Activated CD4-positive, alpha-beta T cell treated with anti-CD3 and anti-CD28 coated beads, Interleukin-2, amount 50 U/mL, for 48 hours (primary cell): ENCODE measurements around the gene PITPNM3.
A peak's percentile ranks its signal among the peaks of the same experiment; 100 is the strongest.
"Not testable (repeated sequence)": the region's sequence is repeated elsewhere in the genome, so short reads cannot be mapped to it uniquely, and the experiment has no call there.

Experiments used
- DNase-seq, 2 experiments: peaks; one replicate each; pipeline ENCODE4 v3.0.0-alpha.2; 2020

Gene PITPNM3

DNA sequence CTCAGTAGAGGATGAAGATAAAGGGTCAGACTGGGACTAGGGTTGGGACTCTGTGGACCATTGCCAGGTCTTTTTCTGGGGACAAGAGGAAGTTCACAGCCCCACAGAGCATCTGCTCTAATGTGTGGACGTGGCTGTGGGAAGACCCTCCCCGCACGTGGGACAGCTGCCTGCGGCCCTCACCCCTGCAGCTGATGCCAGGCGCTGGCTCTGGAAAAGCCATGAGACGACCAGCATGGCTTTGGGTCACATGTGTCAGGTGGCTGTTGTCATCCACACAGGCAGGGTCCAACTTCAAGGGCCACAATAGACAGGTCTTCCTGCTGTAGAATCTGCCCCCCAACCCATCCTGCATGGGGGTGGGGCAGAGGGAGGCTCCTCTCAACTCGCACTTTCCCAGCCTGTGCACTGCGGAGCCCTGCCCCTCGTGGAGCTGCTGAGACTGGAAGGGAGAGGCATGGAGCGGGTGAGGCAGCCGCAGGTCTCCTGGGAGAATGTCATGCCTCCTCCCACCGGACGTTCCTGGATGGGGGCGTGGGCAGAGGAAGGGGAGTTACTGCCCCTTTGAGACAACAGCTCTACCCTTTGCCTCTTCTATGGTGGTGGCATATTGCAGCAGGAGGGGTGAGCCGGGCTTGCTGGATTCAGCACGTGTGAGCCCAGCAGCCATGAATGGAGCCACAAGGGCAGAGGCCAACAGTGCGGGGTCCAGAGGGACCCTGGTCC lies 58.7 kb downstream of the PITPNM3 start:
- no peak for DNase-seq

DNA sequence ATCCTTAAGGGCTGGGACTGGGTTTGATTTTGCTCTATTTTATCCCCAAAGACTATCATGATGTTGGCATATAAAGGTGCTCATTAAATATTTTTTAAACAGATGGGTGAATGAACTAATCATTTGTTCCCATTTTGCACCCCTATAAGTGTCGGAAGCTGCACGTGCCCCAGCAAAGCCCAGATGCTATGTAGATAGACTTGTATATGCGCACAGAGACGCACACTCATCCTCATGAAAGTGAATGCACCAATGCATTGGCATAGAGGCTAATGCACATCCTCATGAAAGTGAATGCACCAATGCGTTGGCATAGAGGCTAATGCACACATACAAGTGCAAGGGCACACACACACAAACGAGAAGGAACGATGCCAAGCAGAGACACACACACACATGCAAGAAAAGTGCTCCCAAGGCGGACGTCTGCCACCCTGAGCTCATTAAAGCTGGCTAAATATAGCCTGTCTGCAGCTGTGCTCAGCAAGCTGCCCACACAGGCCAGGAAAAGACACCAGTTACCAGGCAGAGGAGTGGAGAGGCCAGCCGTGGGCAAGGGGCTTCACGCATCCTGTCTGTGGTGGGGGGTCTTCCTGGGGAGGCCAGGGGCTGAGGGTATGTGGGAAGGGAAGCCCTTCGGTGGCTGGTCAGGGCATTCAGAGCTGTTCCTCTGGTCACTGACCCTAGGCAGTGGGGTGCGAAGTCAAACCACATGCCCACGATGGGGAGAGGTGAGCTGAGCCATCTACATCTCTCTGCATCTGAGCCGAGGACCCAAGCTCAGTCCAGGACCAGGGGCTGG lies 59.5 kb downstream of the PITPNM3 start:
- no peak for DNase-seq

DNA sequence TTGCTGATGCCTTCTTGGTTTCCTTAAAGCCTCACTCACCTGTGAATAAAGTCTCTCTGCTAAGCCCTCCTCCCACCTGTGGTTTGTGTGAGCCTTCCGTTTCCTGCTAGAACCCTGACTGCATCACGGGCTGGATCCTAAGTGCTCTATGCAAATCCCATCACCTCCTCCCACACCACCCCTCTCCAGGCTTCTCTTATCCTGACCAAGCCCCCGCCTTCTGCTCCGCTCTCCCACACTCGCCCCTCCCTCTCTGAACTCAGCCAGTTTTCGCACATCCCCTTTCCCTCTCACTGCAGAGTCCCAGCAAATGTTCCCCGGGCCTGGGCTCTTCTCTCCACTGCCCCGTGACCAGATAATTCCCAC lies 60.3 kb downstream of the PITPNM3 start:
- DNase-seq, result peak; percentile 8 to 19

DNA sequence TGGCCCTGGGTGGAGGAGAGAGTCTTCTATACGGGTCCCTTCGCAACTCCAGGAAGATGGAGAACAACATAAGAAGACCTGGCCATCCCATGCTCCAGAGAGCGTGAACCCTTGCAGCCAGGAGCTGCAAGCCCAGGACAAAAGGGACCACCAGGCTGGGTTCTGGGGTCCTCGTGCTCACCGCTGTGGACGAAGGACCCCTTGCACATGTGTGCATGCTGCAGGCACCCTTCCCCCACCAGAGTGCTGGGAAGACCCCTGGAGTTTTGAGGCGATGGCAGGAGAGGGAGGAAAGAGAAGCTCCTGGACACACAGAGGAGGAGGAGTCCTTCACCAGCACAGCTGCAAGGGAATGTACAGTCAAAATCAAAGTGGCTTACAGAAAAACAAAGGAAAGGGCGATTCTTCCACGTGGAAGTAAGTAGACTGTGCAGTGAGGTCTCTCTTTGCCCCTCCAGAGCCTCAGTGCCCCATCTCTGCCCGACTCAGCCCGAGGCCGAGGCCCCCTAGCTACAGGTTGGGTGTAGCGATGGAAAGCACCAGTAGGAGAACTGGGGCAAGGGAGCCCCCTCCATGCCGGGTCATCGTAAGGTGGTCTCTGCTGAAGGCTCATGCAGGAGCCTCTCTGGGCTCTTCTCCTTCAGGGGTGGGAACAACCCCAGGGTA lies 60.8 kb downstream of the PITPNM3 start:
- DNase-seq, result no peak

DNA sequence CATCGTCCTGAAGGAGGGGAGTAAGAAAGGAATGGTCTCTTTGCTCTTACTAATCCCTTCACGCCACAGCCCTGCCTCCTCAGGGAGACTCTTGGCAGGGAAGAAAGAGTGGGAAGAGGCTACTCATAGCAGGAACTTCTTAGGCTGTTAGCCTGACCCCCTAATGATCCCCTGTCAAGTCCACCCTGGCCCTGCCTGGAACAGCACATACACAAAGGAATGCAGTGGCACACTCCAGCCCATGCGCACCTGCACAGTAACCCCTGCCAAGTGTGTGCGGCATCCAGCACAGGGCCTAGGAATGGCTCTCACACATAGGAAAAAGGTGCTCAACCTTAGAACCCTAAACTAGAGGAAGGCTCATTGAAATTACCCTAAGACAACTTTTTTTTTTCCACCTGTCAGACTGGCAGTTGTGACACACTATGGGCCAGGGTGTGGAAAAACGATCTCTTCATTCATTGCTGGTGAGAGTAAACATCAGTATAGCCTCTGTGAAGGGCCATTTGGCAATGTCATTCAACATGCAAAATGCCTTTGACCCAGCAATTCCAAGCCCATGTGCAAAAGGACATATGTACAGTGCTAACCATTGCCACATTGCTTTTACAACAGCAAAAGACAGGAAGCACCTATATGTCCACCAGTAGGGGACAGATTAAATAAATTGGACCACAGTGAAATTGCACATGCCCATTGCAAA lies 62.0 kb downstream of the PITPNM3 start:
- DNase-seq, result no peak

DNA sequence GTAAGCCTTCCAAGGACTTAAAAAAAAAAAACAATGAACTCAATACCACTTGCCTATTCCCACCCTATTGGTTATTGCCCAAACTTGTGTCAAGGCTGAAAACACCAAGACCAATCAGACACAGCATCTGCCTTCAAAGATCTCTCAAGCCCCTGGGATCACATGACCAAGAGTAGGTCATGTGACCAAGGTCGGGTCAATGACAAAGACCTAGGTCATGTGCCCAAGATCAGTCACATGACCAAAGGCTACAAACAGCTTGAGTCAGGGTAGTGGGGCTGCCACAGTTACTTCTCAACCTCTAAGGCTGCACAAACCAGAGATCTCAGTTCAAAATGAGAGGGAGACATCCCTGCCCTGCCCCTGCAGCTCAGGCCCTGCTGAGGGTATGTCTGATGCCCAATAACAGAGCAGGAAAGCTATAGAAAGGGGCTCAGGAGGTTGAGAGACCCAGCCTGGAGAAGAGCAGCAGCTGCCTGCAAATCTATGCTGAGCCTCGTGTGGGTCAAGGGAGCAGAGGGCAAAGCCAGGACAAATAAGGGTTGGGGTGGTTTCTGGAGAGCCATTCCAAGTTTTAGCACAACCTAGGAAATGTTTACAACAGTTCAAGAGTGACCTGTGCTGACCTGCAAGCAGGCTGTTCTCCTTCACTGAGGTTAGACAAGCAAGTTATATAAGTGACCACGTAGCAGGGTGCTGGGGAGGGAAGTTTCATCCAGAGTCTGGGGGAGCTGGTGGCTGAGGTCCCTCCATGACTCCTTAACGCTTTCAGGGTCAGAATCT lies 63.3 kb downstream of the PITPNM3 start:
- DNase-seq, result no peak

DNA sequence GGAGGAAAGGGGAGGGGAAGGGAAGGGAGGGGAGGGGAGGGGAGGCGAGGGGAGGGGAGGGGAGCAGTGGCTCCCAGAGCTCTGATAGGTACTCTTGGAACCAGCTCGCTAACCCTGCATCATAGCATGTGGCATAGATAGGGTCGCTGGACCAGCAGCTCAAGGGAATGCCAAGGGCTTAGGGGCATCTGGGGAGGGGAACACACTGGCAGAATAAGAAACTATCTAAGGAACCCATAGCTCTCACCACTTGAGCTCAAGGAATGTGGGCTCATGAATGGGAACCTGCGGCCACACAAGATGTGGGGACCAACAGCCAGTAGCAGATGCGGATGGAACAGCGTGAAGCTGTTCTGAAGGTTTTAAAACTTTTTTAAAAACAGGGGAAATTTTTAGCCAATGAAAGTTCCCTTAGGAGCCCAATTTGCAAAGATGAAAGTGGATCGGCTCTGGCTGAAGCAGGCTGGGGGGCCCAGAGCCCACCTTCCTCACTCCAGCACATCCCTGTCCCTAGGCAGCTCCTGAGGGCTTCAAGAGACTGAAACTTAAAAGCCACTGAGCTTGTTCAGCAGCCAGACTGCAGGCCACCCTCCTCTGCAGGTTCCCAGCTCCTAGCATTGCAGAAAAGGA lies 65.2 kb downstream of the PITPNM3 start:
- no peak for DNase-seq

DNA sequence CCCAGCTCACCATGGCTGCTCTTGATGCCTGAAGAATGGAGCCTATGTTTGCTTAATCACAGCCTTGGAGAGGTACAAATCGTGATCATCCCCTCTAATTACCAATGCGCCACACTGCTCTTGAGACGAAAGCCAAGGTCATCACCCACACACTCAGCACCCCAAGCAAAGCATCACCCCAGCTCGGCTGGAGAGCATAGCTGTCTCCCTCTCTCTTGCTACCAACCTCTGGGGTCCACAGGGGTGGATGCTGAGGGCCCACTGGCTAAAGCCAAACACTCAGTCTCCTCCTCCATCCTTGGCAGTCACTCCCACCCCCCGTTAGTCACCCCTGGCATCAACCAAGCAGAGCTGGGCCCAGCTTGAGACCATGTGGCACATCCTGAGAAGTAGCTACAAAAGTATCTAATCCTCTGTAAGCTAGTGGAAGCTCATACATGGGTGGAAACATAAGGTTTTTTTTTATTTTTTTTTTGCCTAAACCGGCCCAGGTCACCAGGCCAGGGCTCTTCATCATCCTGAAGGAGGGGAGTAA lies 67.3 kb downstream of the PITPNM3 start:
- no peak for DNase-seq

DNA sequence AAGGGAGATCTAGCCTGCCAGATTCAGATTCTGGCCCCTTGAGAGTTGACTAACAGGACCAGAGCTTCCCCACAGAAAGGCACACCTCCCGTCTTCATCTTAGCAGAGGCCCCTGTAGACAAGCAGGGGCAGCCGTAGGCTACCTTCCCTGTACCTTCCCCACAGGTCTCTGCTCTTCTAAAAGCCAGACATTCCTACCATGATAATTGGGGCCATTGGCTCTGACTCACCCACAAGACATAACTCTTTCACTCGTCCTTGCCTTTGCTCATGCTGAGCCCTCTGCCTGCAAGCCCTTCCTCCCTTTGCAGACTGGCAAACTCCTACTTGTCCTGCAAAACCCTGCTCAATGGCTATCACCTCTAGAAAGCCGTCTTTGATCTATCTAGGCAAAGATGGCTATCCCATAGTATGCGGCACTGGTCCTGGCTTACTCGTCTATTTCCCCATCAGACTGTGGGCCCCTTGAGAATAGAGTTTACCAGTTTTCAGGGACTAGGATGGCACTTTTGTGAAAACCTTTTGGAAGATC lies 68.3 kb downstream of the PITPNM3 start:
- DNase-seq, result no peak

DNA sequence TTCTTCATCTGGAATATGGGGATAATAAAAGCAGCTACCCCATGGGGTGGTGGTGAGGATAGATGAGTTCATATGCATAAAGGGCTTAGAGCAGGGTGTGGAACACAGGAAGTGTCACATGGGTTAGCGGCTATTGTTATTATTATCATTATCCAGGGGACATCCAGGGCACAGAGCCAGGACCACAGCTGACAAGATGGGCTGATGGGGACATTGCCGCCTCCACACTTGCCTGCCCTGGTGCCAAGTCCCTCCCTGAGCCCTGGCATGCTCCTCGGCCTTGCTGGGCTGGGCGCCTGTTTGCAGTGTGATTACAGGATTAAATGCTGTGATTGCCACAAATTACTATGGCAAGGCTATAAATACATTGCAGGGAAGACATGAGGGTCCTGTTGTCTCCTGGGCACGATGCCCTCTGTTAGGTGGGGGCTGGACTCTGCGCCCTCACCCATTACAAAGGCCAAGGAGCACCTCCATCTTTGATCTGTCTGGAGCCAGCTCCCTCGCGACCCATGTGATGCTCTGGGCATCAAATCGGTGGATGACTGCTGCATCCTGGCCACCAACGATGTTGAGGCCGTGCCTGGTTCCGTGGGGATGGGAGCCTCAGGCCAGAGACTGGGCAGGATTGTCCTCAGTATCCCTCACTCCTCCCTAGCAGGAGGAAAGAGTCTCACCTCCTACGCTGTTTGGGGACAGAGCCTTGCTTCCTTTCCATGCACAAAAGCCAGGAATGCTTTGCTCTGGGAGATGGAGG lies 68.9 kb downstream of the PITPNM3 start:
- DNase-seq, result no peak

DNA sequence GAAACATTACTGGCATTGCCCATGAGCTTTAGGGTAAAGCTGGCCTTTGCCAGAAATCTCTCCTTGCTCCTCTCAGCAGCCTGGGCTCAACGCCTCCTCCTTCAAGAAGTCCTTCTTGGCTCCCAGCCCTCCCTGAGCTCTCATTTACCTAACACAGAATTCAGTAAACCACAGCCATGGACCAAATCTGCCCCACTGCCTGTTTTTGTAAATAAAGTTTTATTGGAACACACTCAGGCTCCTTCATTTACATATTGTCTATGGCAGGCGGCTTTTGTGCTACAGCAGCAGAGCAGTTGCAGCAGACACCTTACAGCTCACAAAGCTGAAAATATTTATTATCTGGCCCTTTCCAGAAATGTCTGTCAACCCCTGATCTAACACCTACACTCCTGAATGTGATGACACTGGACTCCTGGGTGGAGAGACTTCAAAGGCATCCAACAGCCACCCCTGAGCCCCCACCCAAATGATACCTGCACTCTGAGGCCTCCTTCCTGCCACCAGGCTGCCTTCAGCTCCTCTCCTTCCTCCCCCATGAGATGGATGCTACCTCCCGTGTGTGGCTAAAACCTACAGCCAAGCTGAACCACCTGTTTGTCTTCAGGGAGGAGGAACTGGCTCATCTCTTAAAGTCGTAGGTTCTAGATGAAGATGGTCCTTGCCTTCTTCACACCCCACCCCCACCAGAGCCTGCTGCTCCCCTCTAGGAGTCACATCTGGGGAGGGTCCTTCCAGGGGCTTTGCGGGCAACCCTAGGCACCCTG lies 70.5 kb downstream of the PITPNM3 start:
- DNase-seq, result no peak

DNA sequence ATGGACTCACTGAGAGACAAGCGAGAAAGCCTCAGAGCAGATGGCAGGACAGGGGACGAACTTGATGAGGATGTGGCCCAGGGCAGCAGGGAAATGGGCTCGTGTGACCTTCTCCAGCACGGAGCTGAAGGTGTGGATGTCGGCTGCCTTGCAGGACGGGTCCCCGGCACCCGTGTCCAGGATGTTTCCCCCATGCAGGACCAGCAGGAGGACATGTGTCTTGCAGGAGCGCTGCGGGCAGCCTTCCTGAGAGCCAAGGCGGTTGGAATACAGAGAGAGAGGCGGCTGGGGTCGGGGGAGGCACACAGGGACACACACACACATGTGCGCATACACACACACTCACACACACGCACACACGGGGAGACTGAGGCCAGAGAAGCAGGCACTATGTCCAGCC lies 72.8 kb downstream of the PITPNM3 start:
- no peak for DNase-seq

DNA sequence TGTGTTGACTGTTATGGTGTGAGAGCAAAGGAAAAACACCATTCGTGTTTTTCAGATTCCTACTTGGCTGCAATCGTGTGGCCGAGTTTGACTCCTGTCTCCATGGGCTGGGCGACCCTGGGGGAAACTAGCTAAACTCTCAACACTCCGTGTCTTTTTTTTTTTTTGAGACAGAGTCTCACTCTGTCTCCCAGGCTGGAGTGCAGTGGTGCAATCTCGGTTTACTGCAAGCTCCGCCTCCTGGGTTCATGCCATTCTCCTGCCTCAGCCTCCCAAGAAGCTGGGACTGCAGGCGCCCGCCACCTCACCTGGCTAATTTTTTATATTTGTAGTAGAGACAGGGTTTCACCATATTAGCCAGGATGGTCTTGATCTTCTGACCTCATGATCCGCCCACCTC lies 73.6 kb downstream of the PITPNM3 start:
- not testable (repeated sequence) for DNase-seq

DNA sequence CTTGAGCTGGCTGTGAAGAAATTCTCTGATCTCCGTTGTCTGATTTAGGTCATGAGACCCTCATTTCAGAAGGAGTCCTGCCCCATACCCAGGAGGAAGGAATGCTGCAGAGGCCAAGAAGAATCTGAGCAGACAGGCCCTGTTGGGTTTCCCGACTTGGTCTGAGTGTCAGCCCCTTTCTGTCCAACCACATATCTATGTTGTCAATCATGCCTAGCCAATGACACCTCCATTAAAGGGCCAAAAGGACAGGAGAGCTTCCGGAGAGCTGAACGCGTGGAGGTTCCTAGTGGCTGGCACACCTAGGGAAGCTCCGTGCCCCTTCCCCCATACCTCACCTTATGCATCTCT lies 74.3 kb downstream of the PITPNM3 start:
- DNase-seq, result no peak

DNA sequence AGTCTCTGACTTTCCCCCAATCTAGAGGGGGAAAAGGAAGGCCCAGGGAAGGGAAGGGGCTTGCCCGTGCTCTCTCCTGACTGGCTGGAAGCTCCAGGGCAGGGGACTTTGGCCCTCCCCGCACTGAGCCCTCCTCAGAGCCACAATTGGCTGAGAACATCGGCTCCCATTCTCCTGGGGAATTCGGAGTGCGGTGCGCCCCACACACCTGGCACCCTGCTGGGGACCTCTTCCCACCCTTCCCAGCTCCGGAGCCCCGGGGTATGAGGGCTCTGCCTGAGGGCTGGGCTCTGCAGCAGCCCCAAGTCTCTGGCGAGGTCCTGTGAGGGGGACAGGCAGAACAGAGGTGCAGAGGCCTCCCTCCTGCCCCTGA lies 76.1 kb downstream of the PITPNM3 start:
- DNase-seq, result no peak

DNA sequence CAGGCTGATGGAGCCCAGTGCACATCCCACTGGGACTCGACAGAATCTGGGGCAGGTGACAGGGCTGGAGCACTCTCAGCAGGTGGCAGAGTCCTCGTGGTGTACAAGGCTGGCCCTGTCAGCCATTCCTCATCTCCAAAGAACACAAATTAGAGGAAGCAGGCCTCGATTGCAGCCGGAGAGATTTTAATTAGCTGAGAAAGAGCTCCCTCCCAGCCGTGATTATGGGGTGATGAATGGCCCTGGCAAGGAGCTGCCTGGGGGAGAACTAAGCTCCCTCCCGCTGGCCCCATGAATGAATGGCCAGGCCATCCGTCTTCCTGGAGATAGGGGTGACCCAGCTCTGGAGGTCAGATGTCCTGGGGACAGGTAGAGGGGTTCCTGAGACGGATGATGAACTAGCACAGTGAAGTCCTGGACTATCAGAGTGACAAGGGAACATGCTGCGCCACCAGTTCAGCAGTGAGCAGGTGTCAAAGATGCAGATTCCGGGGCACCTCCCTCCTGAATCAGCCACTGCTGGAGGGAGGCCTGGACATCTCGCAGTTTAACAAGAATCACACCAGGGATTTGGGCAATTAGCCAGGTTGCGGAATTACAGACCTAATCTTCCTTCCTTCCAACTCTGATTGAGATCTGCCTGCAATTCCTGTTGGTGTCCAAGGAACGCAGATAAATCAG lies 76.6 kb downstream of the PITPNM3 start:
- DNase-seq, result no peak

DNA sequence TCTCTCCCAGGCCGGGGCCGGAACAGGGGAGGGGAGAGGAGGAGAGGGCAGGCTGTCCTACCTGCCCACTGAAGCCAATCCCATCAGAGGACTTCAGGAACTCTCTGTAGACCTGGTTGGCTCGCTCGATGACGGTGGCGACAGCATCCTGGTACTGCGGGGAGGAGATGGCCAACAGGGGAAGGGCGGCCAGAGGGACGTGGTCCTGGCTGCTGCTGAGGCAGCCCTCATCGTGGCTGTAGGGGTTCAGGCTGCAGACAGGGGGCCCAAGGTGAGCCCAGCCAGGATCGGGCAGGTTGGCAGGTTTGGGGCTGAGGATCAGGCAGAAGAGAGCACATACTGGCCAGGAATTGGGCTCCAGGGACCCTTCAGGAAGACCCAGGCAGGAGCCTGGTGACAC lies 77.9 kb downstream of the PITPNM3 start:
- DNase-seq, result no peak

DNA sequence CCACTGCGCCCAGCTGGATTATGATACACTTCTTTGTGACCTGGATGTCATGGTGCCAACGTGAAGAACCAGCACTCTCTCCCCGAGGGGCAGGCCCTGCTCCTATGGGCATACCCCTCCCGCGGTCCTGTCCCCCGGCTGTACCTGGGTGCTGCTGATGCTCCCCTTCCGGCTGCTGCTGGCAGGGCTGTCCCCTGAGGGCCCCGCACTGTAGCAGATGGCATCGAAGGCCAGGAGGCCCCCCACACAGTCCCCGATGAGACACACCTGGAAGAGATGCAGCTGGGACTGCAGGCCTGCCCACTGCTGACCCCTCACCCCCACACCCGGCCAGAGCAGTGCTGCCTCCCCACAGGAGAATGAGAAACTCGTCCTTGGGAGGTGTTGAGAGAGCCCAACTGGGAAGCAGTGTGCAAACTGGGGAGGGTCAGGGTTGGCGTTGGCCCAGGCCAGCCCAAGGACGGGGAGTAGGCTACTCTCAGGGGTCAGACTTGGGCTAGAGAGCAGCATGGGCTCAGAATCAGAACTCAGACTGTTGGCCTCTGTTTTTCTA lies 78.4 kb downstream of the PITPNM3 start:
- no peak for DNase-seq

DNA sequence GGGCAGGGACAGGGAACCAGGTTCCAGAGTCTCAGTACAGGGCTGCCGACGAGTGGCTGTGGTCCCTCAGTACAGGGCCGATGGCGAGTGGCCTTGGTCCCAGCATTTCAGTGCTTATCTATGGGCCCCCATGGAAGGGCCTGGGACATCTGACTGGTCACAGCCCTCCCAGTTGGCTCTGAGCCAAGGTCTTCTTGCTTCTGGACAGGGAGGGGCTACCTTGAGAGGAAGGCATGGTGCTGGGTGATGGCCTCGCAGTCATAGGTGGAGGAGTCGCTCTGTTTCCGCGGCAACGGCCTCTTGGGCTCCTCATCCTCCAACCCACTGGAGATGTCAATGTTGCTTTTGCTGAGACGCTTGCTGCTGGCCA lies 79.6 kb downstream of the PITPNM3 start:
- DNase-seq, result no peak
